Keratinocyte (primary cell): ENCODE measurements around the gene MLLT3.

Experiments used
- CTCF ChIP-seq, 3 experiments: IDR thresholded peaks in 1 of 3; conservative IDR thresholded peaks in 1 of 3; optimal IDR thresholded peaks in 1 of 3; 2 replicates in 2 of 3; 3 replicates in 1 of 3; pipeline versions ENCODE3 to v1.5.1; 2011; ENCODE audit warnings: low read length in 3 of 3, mild to moderate bottlenecking in 3 of 3, moderate library complexity in 2 of 3, control low read depth in 1 of 3, inconsistent platforms in 1 of 3; ENCODE audit not compliant: insufficient read depth in 2 of 3; ENCODE audit errors: extremely low read depth in 1 of 3
- EZH2 ChIP-seq: IDR thresholded peaks from one replicate; pipeline ENCODE4 v1.6.1; 2012; ENCODE audit warnings: inconsistent platforms, mild to moderate bottlenecking, low read length, moderate library complexity

GRCh38 chr9:20379804-20380225 lies 242.5 kb downstream of the MLLT3 start:
- TF ChIP-seq CTCF (optimal IDR thresholded peaks at IDR 0.05 in 1 of 3, IDR thresholded peaks at IDR 0.05 in 1 of 3, conservative IDR thresholded peaks at IDR 0.05 in 1 of 3; ENCODE audit: extremely low read depth in 1 of 3, insufficient read depth in 2 of 3, low read length in 3 of 3) = no peak
- no peak for TF ChIP-seq EZH2
